A549 (cell line): ENCODE results near the gene PRKCE. TPM values are rescaled to one million over a fixed set of nuclear protein-coding genes. Genes with fewer than 3 reads are reported as not detected.
A peak's percentile ranks its signal among the peaks of the same experiment; 100 is the strongest.

Source experiments
- ATAC-seq, 2 experiments: fragments of 200-7000 bp in 1 of 2; fragments of >200 bp in 1 of 2; cut with Nextera tagmentation in 1 of 2; cut with Tn5 transposase in 1 of 2; 3 replicates each; pipeline versions ENCODE4 v1.8.0 to v1.9.1; 2018 to 2020; ENCODE audit warnings: mild to moderate bottlenecking in 1 of 2, moderate library complexity in 1 of 2
- CTCF ChIA-PET: fragments of 300-600 bp; sonication (Branson Sonifier 250); formaldehyde crosslinking; extraction: SDS; loops from one replicate; lab custom pipeline; 2021; ENCODE audit warnings: antibody characterized with exemption, inconsistent platforms; lab: Yijun Ruan, JAX
- POLR2A ChIA-PET: fragments of 350-600 bp; formaldehyde crosslinking; extraction: SDS; loops from one replicate; lab custom pipeline; 2021; ENCODE audit warnings: antibody characterized with exemption, inconsistent platforms; lab: Yijun Ruan, JAX
- DNase-seq, 2 experiments: peaks; one replicate each; pipeline versions ENCODE4 v3.0.0 to v3.0.0-alpha.2; 2011 to 2016; ENCODE audit warnings: low read depth in 1 of 2, low spot score in 1 of 2
- FAIRE-seq: peaks from 2 replicates; lab custom pipeline; 2011; peaks lifted over from hg19 to GRCh38; lab: Jason Lieb, UNC
- H3K27ac ChIP-seq, 2 experiments: fragments of >200 bp; sonication (Bioruptor Twin); formaldehyde crosslinking; 3 replicates each; pipeline ENCODE4 v1.5.1; 2016 to 2017
- H3K4me1 ChIP-seq: fragments of >200 bp; sonication (Bioruptor Twin); formaldehyde crosslinking; 3 replicates; pipeline ENCODE4 v1.6.1; 2016
- H3K4me2 ChIP-seq: fragments of >200 bp; sonication (Bioruptor Twin); formaldehyde crosslinking; 3 replicates; pipeline ENCODE4 v1.6.1; 2016
- H3K4me3 ChIP-seq: fragments of >200 bp; sonication (Bioruptor Twin); formaldehyde crosslinking; 3 replicates; pipeline ENCODE4 v1.5.1; 2016
- H3K9me3 ChIP-seq: fragments of >200 bp; sonication (Bioruptor Twin); formaldehyde crosslinking; 3 replicates; pipeline ENCODE4 v1.6.1; 2016
- BHLHE40 ChIP-seq: IDR thresholded peaks from 2 replicates; pipeline ENCODE4 v1.6.1; 2012; ENCODE audit warnings: low read depth, low read length, inconsistent platforms
- CBX2 ChIP-seq: fragments of 200-600 bp; sonication (generic); IDR thresholded peaks from 2 replicates; pipeline ENCODE4 v1.6.1; 2016; ENCODE audit warnings: low read depth, mild to moderate bottlenecking, borderline replicate concordance
- CBX8 ChIP-seq: fragments of 200-600 bp; sonication (generic); IDR thresholded peaks from 2 replicates; pipeline ENCODE4 v1.6.1; 2016
- EHF ChIP-seq: fragments of 250-450 bp; sonication (Bioruptor Pico); IDR thresholded peaks from 2 replicates; pipeline ENCODE4 v1.5.0; 2020; ENCODE audit warnings: mild to moderate bottlenecking
- EHMT2 ChIP-seq: fragments of 200-600 bp; sonication (generic); IDR thresholded peaks from 2 replicates; pipeline ENCODE4 v1.6.1; 2016; ENCODE audit warnings: antibody characterized with exemption, low read depth, mild to moderate bottlenecking, moderate library complexity
- FOSL2 ChIP-seq, 2 experiments: fragments of 450-650 bp in 1 of 2; fragments of >200 bp in 1 of 2; sonication (Bioruptor Twin) in 1 of 2; formaldehyde crosslinking; IDR thresholded peaks; 2 replicates each; pipeline versions ENCODE4 v1.5.0 to v1.6.1; 2016 to 2020; ENCODE audit warnings: mild to moderate bottlenecking in 1 of 2, moderate library complexity in 1 of 2
- FOXS1 ChIP-seq: fragments of 250-450 bp; sonication (Bioruptor Pico); IDR thresholded peaks from 2 replicates; pipeline ENCODE4 v1.5.0; 2020; ENCODE audit warnings: mild to moderate bottlenecking, moderate library complexity
- GATA3 ChIP-seq: IDR thresholded peaks from 2 replicates; pipeline ENCODE4 v1.6.1; 2012; ENCODE audit warnings: borderline replicate concordance
- HOXA7 ChIP-seq: fragments of 250-450 bp; sonication (Bioruptor Pico); IDR thresholded peaks from 2 replicates; pipeline ENCODE4 v1.5.0; 2020; ENCODE audit warnings: mild to moderate bottlenecking, moderate library complexity
- HOXB5 ChIP-seq: fragments of 250-450 bp; sonication (Bioruptor Pico); IDR thresholded peaks from 2 replicates; pipeline ENCODE4 v1.5.0; 2020; ENCODE audit warnings: mild to moderate bottlenecking, moderate library complexity
- JUN ChIP-seq, 2 experiments: fragments of >200 bp; sonication (Bioruptor Twin); formaldehyde crosslinking; IDR thresholded peaks; 2 replicates in 1 of 2; 3 replicates in 1 of 2; pipeline ENCODE4 v1.6.1; 2016 to 2017
- RAD21 ChIP-seq, 2 experiments: fragments of >200 bp in 1 of 2; sonication (Bioruptor Twin) in 1 of 2; formaldehyde crosslinking in 1 of 2; IDR thresholded peaks in 1 of 2; conservative IDR thresholded peaks in 1 of 2; 2 replicates in 1 of 2; 3 replicates in 1 of 2; pipeline ENCODE4 v1.6.1; 2012 to 2018; ENCODE audit warnings: inconsistent platforms in 1 of 2
- REST ChIP-seq: fragments of 200-600 bp; sonication (generic); IDR thresholded peaks from 2 replicates; pipeline ENCODE4 v1.6.1; 2016; ENCODE audit warnings: antibody characterized with exemption, mild to moderate bottlenecking, moderate library complexity
- SMC3 ChIP-seq: fragments of >200 bp; sonication (Bioruptor Twin); formaldehyde crosslinking; IDR thresholded peaks from 3 replicates; pipeline ENCODE4 v1.6.1; 2018; ENCODE audit warnings: inconsistent platforms
- WGBS: methylation state at CpG from one replicate; pipeline ENCODE4 v1.1.6; 2017; ENCODE audit errors: missing lambda C conversion rate; 5-methylcytosine and 5-hydroxymethylcytosine counted together
- polyA plus RNA-seq, 4 experiments: library from polyadenylated mRNA; depleted of rRNA in 3 of 4; stranded (reverse); fragments of >200 nt; fragmentation: RNase III in 1 of 4; extraction: RNeasy Plus Mini Kit Qiagen cat#74134 plus additional on column Dnase treatment in 1 of 4; gene quantifications; 2 replicates in 3 of 4; 3 replicates in 1 of 4; pipeline ENCODE4 v1.2.3, GENCODE V29; 2011 to 2017
- TF ChIP-seq, protein P1 (sequence below): fragments of 450-650 bp; IDR thresholded peaks from 2 replicates; pipeline ENCODE4 v1.6.1; 2014; ENCODE audit warnings: antibody characterized with exemption

Gene PRKCE
- polyA plus RNA-seq, 2 of the 4 experiments (the other 2 are of a cell fraction) = 11.5 to 12.0 TPM

GRCh38 chr2:46181789-46182530, 530.5 kb downstream of the PRKCE start:
- no peak for DNase-seq
- Histone ChIP-seq H3K4me1 (peaks cover 9% of the 10 kb centered on the region; the same call in 2 of the 3 replicates), H3K27ac (peak overlapping the region in 1 of 2 experiments; percentile 28; a peak in 2 of 6 replicates), H3K9me3 (no peaks in the 10 kb centered on the region), H3K4me2 (no peak overlapping the region), H3K4me3 (no peak overlapping the region)
- TF ChIP-seq FOXS1 (CRISPR knock-in tag) = no peak
- TF ChIP-seq, protein P1, sequence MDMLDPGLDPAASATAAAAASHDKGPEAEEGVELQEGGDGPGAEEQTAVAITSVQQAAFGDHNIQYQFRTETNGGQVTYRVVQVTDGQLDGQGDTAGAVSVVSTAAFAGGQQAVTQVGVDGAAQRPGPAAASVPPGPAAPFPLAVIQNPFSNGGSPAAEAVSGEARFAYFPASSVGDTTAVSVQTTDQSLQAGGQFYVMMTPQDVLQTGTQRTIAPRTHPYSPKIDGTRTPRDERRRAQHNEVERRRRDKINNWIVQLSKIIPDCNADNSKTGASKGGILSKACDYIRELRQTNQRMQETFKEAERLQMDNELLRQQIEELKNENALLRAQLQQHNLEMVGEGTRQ = no peak
- TF ChIP-seq FOSL2 (IDR thresholded peaks at IDR 0.05) = no peak
- no peak for TF ChIP-seq FOSL2 (CRISPR knock-in tag; IDR thresholded peaks at IDR 0.05)
- no peak for TF ChIP-seq HOXB5 (CRISPR knock-in tag)
- TF ChIP-seq GATA3 = no peak
- TF ChIP-seq CBX8 = no peak
- ChIA-PET POLR2A (no interaction called here), CTCF (interaction anchor here (0.9 to 1.0 kb wide), 3 partner anchors 10 to 119 kb away, joined by 3 to 4 read pairs (median 3); no protein-coding TSS in a partner anchor)
- no peak; a peak in 1 of 6 replicates for ATAC-seq
- FAIRE-seq = no peak
- WGBS = 91% methylated on average over 18 of the region's 18 CpGs

- no peak for DNase-seq
- no peak for FAIRE-seq
- ChIA-PET POLR2A (no interaction called here), CTCF (no interaction called here)
- Histone ChIP-seq H3K4me2 (no peak overlapping the region), H3K27ac (no peak overlapping the region), H3K4me1 (peaks cover 19% of the 10 kb centered on the region; the same call in 2 of the 3 replicates), H3K9me3 (no peaks in the 10 kb centered on the region), H3K4me3 (no peak overlapping the region)
- ATAC-seq = no peak
- TF ChIP-seq HOXB5 (CRISPR knock-in tag) (no peak), REST (no peak), SMC3 (no peak), CBX2 (no peak)
- 91% methylated on average over 4 of the region's 4 CpGs for WGBS
These were observed 532.0 kb downstream of the PRKCE start for GRCh38 chr2:46183426-46183825.

DNA sequence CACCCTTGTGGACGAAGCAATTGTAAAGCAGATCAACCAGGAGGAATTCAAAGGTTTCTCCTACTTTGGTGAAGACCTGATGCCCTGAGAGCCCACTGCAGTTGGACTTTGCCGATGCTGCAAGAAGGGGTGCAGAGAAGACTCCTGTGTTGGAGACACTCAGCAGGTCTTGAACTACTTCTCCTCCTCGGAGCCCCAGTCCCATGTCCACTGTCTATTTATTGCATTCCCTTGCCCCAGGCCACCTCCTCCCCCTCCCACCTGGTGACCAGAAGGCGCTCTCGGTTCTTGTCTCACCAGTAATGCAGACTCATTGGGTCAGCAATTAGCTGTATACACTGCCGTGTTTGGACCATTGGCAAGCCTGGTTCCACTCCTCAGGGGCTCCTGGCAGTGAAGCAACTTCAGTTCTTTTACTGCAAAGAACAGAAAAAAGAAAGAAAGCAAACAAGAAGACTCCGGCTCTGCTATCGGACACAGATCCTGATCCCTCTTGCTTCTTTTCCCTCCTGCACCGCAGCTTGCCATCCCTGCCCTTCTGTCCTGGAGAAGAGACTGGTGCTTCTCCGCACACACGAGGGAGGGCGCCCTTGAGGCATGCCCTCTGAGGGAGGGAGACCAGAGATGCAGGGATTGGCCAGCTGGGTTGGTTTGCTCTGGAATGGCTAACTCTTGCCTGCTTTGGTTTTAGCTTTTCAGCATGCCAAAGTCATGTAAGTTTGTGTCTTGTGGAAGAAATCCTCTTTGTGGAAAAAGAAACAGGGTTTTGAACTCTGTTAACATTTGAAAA, 533.5 kb downstream of the PRKCE start:
- no peak overlapping the region for H3K4me2 ChIP-seq

More for the DNA sequence above, 533.5 kb downstream of the PRKCE start:
- Histone ChIP-seq H3K4me1 (peaks cover 11% of the 10 kb centered on the region; the same call in 2 of the 3 replicates), H3K9me3 (no peaks in the 10 kb centered on the region), H3K27ac (no peak overlapping the region), H3K4me3 (no peak overlapping the region)
- ATAC-seq (peak in 1 of 2 experiments; percentile 53; a peak in 3 of 6 replicates), DNase-seq (peak in 1 of 2 experiments; percentile 35), FAIRE-seq (no peak)
- no peak for TF ChIP-seq BHLHE40
- TF ChIP-seq EHMT2 = no peak
- no peak for TF ChIP-seq HOXA7 (CRISPR knock-in tag)
- no peak for TF ChIP-seq JUN (IDR thresholded peaks at IDR 0.05)
- no peak for TF ChIP-seq FOXS1 (CRISPR knock-in tag)
- no peak for TF ChIP-seq EHF (CRISPR knock-in tag)
- peak in 1 of 2 experiments; percentile 33; a peak in 2 of 5 replicates for TF ChIP-seq RAD21 (conservative IDR thresholded peaks at IDR 0.05 in 1 of 2, IDR thresholded peaks at IDR 0.05 in 1 of 2)
- ChIA-PET POLR2A (no interaction called here), CTCF (interaction anchor here (0.7 to 2.4 kb wide), 4 partner anchors 13 to 122 kb away, joined by 3 to 6 read pairs (median 3); no protein-coding TSS in a partner anchor)
- 85% methylated on average over 12 of the region's 12 CpGs for WGBS
